Activated CD4-positive, alpha-beta memory T cell treated with anti-CD3 and anti-CD28 coated beads for 36 hours (primary cell): Measurements from ENCODE around the gene TOLLIP. TPM values are rescaled to one million over a fixed set of nuclear protein-coding genes. Genes with fewer than 3 reads are reported as not detected.

Source experiments
- CTCF ChIA-PET: fragments of 350-600 bp; sonication (Branson Sonifier 250); formaldehyde crosslinking; loops from one replicate; lab custom pipeline; 2021; ENCODE audit warnings: antibody characterized with exemption, inconsistent platforms; lab: Charles Lee
- POLR2A ChIA-PET: fragments of 350-600 bp; sonication (Branson Sonifier 250); formaldehyde crosslinking; loops from one replicate; lab custom pipeline; 2021; ENCODE audit warnings: antibody characterized with exemption; lab: Charles Lee
- DNase-seq: peaks from one replicate; pipeline ENCODE4 v3.0.0-alpha.2; 2020
- H3K27ac Mint-ChIP-seq: one replicate; pipeline ENCODE4 v1.8.0; 2021; ENCODE audit warnings: mixed read lengths
- H3K27me3 Mint-ChIP-seq: one replicate; pipeline ENCODE4 v1.8.0; 2021; ENCODE audit warnings: mixed read lengths
- H3K36me3 Mint-ChIP-seq: one replicate; pipeline ENCODE4 v1.8.0; 2021; ENCODE audit warnings: mixed read lengths
- H3K4me1 Mint-ChIP-seq: one replicate; pipeline ENCODE4 v1.8.0; 2021; ENCODE audit warnings: low read depth, mixed read lengths
- H3K4me3 Mint-ChIP-seq: one replicate; pipeline ENCODE4 v1.8.0; 2021; ENCODE audit warnings: mild to moderate bottlenecking, mixed read lengths
- H3K9me3 Mint-ChIP-seq: one replicate; pipeline ENCODE4 v1.8.0; 2021; ENCODE audit warnings: mixed read lengths
- intact Hi-C: fragments of 100-400 bp; cut with micrococcal nuclease; formaldehyde crosslinking; loops from one replicate; pipeline ENCODE4 v1.15.1; 2023
- total RNA-seq, 2 experiments: library from RNA; stranded (reverse); gene quantifications; one replicate each; pipeline ENCODE4 v1.2.3, GENCODE V29; 2021

The TOLLIP gene
- total RNA-seq, 2 experiments from 2014 or later: 30.0 to 32.1 TPM

DNA sequence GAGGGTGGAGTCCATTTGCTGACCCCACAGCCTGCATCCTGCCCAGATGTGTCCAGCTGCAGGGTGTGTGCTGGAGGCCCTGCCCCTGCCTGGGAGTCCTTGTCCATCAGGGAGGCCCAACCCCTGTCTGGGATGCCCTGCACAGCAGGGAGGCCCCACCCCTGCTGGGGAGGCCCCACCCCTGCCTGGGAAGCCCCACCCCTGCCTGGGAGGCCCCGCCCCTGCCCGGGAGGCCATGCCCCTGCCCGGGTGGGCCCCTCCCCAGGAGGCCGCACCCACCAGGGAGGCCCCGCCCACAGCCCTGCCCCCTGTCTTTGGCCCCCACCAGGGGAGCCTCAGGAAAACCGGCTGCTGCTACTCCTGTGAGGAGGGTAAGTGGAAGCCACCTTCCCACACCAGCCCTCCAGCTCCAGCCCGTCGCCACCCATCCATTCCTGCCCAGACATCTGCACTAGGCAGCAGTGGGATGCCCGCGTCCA is 49.4 kb downstream of the TOLLIP start:
- peaks cover 3% of the 10 kb centered on the region for H3K36me3 Mint-ChIP-seq
- peaks cover 8% of the 10 kb centered on the region for H3K9me3 Mint-ChIP-seq
- no peaks in the 10 kb centered on the region for H3K27me3 Mint-ChIP-seq
- H3K27ac Mint-ChIP-seq: no peak overlapping the region
- ChIA-PET CTCF (no interaction called here), POLR2A (no interaction called here)
- H3K4me1 Mint-ChIP-seq: peaks cover 17% of the 10 kb centered on the region
- intact Hi-C loops: no loop called here
- DNase-seq: peak; percentile 70
- no peak overlapping the region for H3K4me3 Mint-ChIP-seq

DNA sequence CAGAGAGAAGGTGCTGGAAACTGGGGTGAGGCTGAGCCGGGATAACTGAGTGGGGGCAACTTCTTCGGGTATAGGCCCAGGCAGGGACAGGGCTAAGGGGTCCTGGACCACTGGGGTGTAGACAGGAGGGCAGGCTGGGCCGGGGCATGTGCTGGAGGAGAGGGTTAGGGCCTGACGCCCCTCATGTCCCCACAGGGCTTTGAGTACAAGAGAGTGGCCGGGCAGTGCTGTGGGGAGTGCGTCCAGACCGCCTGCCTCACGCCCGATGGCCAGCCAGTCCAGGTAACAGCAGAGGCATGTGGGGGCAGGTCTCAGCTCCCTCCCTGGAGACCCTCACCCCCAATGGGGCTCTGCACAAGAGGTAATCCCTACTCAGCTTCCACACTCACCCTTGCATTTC is 49.9 kb downstream of the TOLLIP start:
- ChIA-PET CTCF (no interaction called here), POLR2A (no interaction called here)
- Mint-ChIP-seq H3K4me3 (no peak overlapping the region), H3K9me3 (peaks cover 3% of the 10 kb centered on the region), H3K4me1 (peaks cover 15% of the 10 kb centered on the region), H3K27ac (no peak overlapping the region), H3K27me3 (no peaks in the 10 kb centered on the region), H3K36me3 (peaks cover 2% of the 10 kb centered on the region)
- no peak for DNase-seq
- intact Hi-C loops: no loop called here

DNA sequence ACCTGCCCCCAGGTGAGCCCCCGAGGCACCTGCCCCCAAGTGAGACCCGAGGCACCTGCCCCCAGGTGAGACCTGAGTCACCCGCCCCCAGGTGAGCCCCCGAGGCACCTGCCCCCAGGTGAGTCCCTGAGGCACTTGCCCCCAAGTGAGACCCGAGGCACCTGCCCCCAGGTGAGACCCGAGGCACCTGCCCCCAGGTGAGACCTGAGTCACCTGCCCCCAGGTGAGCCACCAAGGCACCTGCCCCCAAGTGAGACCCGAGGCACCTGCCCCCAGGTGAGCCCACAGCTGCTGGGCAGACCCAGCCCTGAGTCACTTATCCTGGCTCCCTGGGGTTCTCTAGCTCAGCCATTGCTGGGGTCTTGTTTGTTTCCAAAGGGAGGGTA is 50.4 kb downstream of the TOLLIP start:
- no peak for DNase-seq
- POLR2A ChIA-PET: no interaction called here
- Mint-ChIP-seq H3K9me3 (no peaks in the 10 kb centered on the region), H3K36me3 (no peaks in the 10 kb centered on the region), H3K27ac (no peak overlapping the region), H3K4me1 (peaks cover 10% of the 10 kb centered on the region), H3K27me3 (no peaks in the 10 kb centered on the region), H3K4me3 (no peak overlapping the region)
- CTCF ChIA-PET: no interaction called here
- intact Hi-C loops: no loop called here

DNA sequence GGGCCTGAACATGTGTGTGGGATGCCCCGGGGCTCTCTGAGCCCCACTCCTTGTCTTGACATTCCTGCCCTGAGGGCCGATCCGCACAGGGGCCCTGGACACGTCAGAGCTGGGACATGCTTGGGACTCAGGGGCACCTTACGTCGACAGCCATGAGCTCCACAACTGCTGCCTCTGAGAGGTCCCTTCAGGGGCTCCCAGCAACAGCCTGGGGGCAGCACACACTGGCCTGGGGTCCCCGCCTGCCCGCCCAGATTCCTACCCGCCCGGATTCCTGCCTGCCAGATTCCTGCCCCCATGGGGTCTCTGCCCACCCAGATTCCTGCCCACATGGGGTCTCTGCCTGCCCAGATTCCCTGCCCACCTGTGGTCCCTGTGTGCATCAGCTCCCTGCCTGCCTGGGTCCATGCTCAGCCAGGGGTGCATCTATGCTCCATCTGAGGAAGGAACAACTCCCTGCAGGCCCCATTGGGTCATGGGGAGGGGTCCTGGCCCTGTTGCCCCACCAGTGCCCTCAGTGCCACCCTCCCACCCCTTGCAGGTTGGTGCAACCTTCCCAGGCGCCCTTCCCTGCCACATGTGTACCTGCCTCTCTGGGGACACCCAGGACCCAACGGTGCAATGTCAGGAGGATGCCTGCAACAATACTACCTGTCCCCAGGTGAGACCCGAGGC is 50.9 kb downstream of the TOLLIP start:
- Mint-ChIP-seq H3K4me3 (no peak overlapping the region), H3K9me3 (no peaks in the 10 kb centered on the region), H3K27me3 (no peaks in the 10 kb centered on the region), H3K36me3 (no peaks in the 10 kb centered on the region), H3K27ac (no peak overlapping the region), H3K4me1 (peaks cover 9% of the 10 kb centered on the region)
- intact Hi-C loops: no loop called here
- POLR2A ChIA-PET: no interaction called here
- CTCF ChIA-PET: no interaction called here
- no peak for DNase-seq

DNA sequence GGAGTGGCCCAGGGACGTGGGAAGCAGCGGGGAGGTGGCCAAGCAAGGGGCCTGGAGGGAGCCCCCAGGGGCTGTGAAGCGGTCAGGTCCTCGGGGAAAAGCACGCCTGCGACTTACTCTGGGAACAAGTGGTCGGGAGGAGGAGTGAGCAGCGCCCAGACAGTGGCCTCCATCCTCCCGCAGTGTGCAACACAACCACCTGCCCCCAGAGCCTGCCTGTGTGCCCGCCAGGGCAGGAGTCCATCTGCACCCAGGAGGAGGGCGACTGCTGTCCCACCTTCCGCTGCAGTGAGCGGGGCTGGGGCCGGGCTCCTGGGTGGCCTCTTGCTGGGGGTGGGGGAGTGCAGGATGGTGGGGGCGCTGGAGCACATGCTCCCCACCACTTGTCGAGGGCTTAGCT is 51.5 kb downstream of the TOLLIP start:
- peaks cover 5% of the 10 kb centered on the region for H3K4me1 Mint-ChIP-seq
- H3K9me3 Mint-ChIP-seq: no peaks in the 10 kb centered on the region
- no peak overlapping the region for H3K4me3 Mint-ChIP-seq
- intact Hi-C loops: no loop called here
- H3K27me3 Mint-ChIP-seq: no peaks in the 10 kb centered on the region
- ChIA-PET POLR2A (no interaction called here), CTCF (no interaction called here)
- H3K27ac Mint-ChIP-seq: no peak overlapping the region
- DNase-seq: no peak
- no peaks in the 10 kb centered on the region for H3K36me3 Mint-ChIP-seq

GRCh38 chr11:1257366-1257765 is 52.1 kb downstream of the TOLLIP start:
- peaks cover 2% of the 10 kb centered on the region for H3K4me1 Mint-ChIP-seq
- POLR2A ChIA-PET: no interaction called here
- H3K27me3 Mint-ChIP-seq: no peaks in the 10 kb centered on the region
- no peaks in the 10 kb centered on the region for H3K36me3 Mint-ChIP-seq
- H3K27ac Mint-ChIP-seq: no peak overlapping the region
- H3K4me3 Mint-ChIP-seq: no peak overlapping the region
- DNase-seq: no peak
- CTCF ChIA-PET: no interaction called here
- no peaks in the 10 kb centered on the region for H3K9me3 Mint-ChIP-seq
- intact Hi-C loops: no loop called here

DNA sequence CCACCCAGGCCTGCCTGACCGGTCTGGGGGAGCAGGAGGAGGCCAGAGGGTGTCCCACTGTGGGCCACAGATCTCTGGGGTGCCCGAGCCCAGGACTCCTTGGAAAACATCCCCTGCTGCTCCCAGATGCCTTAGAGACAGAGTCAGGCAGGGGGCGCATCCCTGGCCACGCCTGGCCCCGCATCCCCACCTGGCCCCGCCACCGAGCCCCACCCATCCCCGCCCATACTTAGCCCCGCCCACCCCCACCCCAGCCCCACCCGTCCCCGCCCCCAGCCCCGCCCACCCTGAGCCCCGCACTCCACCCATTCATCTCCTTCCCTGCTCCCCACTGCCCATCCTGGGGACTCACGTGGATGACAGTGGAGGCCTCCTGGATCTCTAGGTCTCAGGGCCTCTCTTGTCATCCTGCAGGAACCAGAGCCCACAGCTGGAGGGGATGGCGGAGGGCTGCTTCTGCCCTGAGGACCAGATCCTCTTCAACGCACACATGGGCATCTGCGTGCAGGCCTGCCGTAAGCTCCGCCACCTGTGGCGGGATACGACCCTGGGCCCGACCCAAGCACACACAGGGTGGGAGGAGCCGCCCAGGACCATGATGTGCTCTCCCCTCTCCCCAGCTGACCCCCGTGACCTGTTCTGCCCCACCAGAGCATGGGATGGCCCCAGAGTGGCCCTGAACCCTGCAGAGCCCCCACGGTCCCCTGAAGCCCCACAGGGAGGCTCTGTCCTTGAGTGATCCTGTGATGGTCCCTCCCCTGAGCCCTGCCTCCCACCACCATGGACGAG is 53.0 kb downstream of the TOLLIP start:
- POLR2A ChIA-PET: no interaction called here
- Mint-ChIP-seq H3K27me3 (no peaks in the 10 kb centered on the region), H3K27ac (no peak overlapping the region), H3K4me3 (no peak overlapping the region), H3K36me3 (no peaks in the 10 kb centered on the region), H3K4me1 (no peaks in the 10 kb centered on the region), H3K9me3 (no peaks in the 10 kb centered on the region)
- DNase-seq: no peak
- intact Hi-C loops: no loop called here
- CTCF ChIA-PET: no interaction called here

DNA sequence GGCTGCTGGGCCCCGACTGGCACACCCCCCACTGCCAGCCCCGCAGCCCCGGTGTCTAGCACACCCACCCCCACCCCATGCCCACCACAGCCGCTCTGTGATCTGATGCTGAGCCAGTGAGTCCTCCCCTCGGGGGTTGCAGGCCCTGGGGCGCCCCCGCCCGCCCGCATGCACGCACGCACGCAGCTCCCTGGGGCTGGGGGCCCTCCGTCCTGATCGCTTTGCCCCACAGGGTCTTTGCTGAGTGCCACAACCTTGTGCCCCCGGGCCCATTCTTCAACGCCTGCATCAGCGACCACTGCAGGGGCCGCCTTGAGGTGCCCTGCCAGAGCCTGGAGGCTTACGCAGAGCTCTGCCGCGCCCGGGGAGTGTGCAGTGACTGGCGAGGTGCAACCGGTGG is 54.3 kb downstream of the TOLLIP start:
- no peaks in the 10 kb centered on the region for H3K4me1 Mint-ChIP-seq
- no peak for DNase-seq
- POLR2A ChIA-PET: no interaction called here
- intact Hi-C loops: no loop called here
- no peak overlapping the region for H3K4me3 Mint-ChIP-seq
- H3K27me3 Mint-ChIP-seq: no peaks in the 10 kb centered on the region
- no peaks in the 10 kb centered on the region for H3K9me3 Mint-ChIP-seq
- H3K36me3 Mint-ChIP-seq: no peaks in the 10 kb centered on the region
- H3K27ac Mint-ChIP-seq: no peak overlapping the region
- CTCF ChIA-PET: no interaction called here

GRCh38 chr11:1254733-1255132 is 54.7 kb downstream of the TOLLIP start:
- H3K36me3 Mint-ChIP-seq: no peaks in the 10 kb centered on the region
- no peaks in the 10 kb centered on the region for H3K4me1 Mint-ChIP-seq
- no peak overlapping the region for H3K4me3 Mint-ChIP-seq
- ChIA-PET POLR2A (no interaction called here), CTCF (no interaction called here)
- H3K27me3 Mint-ChIP-seq: no peaks in the 10 kb centered on the region
- H3K27ac Mint-ChIP-seq: no peak overlapping the region
- intact Hi-C loops: no loop called here
- no peaks in the 10 kb centered on the region for H3K9me3 Mint-ChIP-seq
- no peak for DNase-seq

DNA sequence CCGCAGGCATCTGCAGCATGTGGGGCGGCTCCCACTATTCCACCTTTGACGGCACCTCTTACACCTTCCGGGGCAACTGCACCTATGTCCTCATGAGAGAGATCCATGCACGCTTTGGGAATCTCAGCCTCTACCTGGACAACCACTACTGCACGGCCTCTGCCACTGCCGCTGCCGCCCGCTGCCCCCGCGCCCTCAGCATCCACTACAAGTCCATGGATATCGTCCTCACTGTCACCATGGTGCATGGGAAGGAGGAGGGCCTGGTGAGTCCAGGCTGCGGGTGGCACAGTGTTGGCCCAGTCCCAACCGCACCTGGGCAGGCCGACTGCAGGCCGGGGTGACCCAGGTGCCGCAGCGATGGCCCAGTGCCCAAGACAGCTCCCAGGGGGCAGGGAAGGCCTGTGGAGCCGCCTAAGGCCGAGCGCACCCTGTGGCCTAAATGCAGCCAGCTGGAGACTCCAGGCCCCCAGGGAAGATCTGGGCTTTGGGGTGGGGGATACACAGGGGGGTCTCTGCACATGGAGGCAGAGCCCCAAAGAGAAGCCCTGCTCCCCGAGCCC is 55.3 kb downstream of the TOLLIP start:
- Mint-ChIP-seq H3K27me3 (no peaks in the 10 kb centered on the region), H3K27ac (no peak overlapping the region), H3K36me3 (no peaks in the 10 kb centered on the region), H3K4me3 (no peak overlapping the region), H3K4me1 (no peaks in the 10 kb centered on the region), H3K9me3 (no peaks in the 10 kb centered on the region)
- POLR2A ChIA-PET: no interaction called here
- CTCF ChIA-PET: no interaction called here
- intact Hi-C loops: no loop called here
- DNase-seq: no peak

- Mint-ChIP-seq H3K9me3 (no peaks in the 10 kb centered on the region), H3K4me3 (no peak overlapping the region), H3K27me3 (no peaks in the 10 kb centered on the region), H3K27ac (no peak overlapping the region), H3K36me3 (no peaks in the 10 kb centered on the region), H3K4me1 (no peaks in the 10 kb centered on the region)
- DNase-seq: no peak
- ChIA-PET POLR2A (no interaction called here), CTCF (no interaction called here)
- intact Hi-C loops: no loop called here
These were observed 56.3 kb downstream of the TOLLIP start for GRCh38 chr11:1253103-1253485.

DNA sequence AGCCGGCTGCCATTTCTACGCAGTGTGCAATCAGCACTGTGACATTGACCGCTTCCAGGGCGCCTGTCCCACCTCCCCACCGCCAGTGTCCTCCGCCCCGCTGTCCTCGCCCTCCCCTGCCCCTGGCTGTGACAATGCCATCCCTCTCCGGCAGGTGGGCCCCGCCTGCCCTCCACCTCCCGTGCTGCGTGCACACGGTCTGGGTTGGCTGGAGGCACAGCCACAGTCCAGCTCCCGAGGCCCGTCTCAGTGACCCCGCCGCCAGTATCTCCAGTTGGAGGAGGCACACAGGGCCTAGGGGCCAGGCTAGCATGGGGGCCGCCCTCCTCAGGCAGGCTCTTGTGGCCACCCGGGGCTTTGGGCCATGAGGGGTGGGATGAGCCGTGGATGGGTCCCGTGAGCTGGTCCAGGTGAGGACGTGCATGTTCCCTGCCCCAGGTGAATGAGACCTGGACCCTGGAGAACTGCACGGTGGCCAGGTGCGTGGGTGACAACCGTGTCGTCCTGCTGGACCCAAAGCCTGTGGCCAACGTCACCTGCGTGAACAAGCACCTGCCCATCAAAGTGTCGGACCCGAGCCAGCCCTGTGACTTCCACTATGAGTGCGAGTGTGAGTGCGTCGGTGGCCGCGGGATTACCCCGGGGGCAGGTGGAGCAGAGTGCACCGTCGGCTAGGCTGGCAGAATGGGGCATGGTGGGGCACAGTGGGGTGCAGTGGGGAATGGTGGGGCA is 56.9 kb downstream of the TOLLIP start:
- H3K4me3 Mint-ChIP-seq: no peak overlapping the region
- ChIA-PET POLR2A (no interaction called here), CTCF (no interaction called here)
- H3K4me1 Mint-ChIP-seq: no peaks in the 10 kb centered on the region
- no peaks in the 10 kb centered on the region for H3K36me3 Mint-ChIP-seq
- no peaks in the 10 kb centered on the region for H3K9me3 Mint-ChIP-seq
- H3K27ac Mint-ChIP-seq: no peak overlapping the region
- intact Hi-C loops: no loop called here
- no peak for DNase-seq
- H3K27me3 Mint-ChIP-seq: no peaks in the 10 kb centered on the region
